HUES48 (cell line): ENCODE data around the gene UPK3BL2.
"Not testable (repeated sequence)": the region's sequence is repeated elsewhere in the genome, so short reads cannot be mapped to it uniquely, and the experiment has no call there.

ENCODE experiments used
- H3K27ac ChIP-seq: one replicate; pipeline ENCODE4 v1.7.0; 2013; ENCODE audit warnings: low read depth, low read length, inconsistent platforms
- H3K27me3 ChIP-seq: 2 replicates; pipeline ENCODE4 v1.6.1; 2013; ENCODE audit warnings: mild to moderate bottlenecking, low read length; ENCODE audit not compliant: control insufficient read depth, insufficient read depth
- H3K36me3 ChIP-seq: 2 replicates; pipeline ENCODE4 v1.6.1; 2013; ENCODE audit warnings: low read length; ENCODE audit not compliant: control insufficient read depth, insufficient read depth
- H3K4me1 ChIP-seq: 2 replicates; pipeline ENCODE4 v1.6.1; 2013; ENCODE audit warnings: mild to moderate bottlenecking, low read length; ENCODE audit not compliant: control insufficient read depth, insufficient read depth
- H3K4me3 ChIP-seq: 2 replicates; pipeline ENCODE4 v1.5.1; 2013; ENCODE audit warnings: mild to moderate bottlenecking, low read depth, low read length
- H3K9ac ChIP-seq: 2 replicates; pipeline ENCODE4 v1.6.1; 2013; ENCODE audit warnings: mild to moderate bottlenecking, low read depth, low read length, moderate library complexity
- H3K9me3 ChIP-seq: 2 replicates; pipeline ENCODE4 v1.6.1; 2013; ENCODE audit warnings: low read length; ENCODE audit not compliant: control insufficient read depth, insufficient read depth

The UPK3BL2 gene

DNA sequence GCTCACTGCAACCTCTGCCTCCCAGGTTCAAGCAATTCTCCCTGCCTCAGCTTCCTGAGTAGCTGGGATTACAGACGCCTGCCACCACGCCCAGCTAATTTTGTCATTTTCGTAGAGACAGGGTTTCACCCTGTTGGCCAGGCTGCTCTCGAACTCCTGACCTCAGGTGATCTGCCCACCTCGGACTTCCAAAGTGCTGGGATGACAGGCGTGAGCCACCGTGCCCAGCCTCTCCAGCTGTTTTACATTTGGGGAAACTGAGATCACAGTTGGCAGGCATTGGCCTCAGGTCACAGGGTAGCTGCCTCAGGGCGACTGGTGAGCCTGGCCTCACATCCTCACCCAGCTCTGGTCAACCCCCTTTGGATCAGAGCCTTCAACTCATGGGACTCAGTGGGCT lies 32.9 kb downstream of the UPK3BL2 start:
- H3K4me3 ChIP-seq, H3K27ac ChIP-seq, H3K9ac ChIP-seq, H3K27me3 ChIP-seq, H3K4me1 ChIP-seq, H3K36me3 ChIP-seq, H3K9me3 ChIP-seq: not testable (repeated sequence)

DNA sequence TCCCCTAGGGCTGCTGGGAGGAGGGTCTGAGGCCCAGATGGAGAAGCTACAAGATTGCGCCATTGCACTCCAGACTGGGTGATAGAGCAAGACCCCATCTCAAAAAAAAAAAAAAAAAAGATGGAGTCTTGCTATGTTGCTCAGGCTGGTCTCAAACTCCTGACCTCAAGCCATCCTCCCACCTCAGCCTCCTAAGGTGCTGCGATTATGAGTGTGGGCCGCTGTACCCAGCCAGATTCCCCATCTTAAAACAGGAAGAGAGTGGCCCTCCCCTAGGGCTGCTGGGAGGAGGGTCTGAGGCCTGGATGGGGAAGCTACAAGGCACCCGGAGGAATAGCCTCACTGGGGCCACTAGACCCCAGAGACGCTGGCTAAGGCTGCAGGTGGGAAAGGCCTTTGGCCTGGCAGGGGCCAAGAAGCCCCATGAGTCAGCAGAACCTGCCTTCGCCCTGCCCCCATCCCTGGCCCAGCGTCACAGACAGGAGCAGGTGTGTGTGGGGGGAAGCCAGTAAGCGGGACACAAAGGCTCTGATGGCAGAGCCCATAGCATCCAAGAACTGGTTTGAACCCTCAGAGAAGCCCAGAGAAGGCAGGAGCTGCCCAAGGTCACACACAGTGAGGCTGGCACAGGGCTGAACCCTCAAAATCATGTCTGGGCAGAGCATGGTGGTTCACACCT lies 35.9 kb downstream of the UPK3BL2 start:
- H3K36me3 ChIP-seq, H3K9me3 ChIP-seq, H3K4me3 ChIP-seq, H3K4me1 ChIP-seq, H3K27me3 ChIP-seq, H3K27ac ChIP-seq, H3K9ac ChIP-seq: not testable (repeated sequence)

DNA sequence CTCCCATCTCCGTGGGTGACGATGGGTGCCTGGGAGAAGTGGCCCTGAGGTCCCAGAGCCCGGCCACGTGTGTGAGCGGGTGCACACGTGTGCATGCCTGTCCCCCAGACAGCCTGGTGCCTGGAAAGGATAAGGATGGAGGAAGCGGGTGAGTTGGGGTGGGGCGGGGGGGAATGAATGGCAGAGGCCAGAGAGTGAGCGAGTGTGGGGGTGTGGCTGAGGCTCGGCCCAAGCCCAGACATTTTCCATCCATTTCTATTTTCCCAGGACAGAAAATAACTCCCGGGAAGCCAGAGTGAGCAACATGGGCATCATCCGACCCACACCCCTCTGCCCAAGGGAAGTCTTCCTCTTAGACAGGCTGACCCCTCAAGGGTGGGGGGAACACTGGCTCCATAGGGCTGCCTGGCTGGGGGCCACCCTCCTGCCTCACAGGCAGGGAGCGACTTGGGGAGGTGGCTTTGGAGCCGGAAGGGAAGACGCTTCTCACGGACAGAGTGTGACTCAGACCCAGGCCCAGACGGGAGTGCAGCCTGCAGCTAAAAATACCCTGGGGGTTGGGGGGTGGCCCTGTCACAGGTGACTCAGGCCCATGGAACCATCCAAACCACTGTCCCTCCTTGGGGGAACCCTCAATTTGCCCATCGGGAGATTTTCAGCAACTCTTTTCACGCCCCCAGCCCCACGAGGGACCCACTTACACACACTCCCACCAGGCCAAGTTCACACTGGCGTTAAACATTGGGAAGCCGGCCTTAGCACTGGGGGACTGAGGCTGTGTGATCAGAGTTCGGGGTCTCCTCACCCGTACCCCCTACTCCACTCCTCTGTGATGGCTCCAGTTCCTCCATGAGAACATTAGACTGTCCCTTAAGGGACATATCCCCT lies 38.0 kb downstream of the UPK3BL2 start:
- H3K4me1 ChIP-seq, H3K9ac ChIP-seq, H3K27ac ChIP-seq, H3K36me3 ChIP-seq, H3K9me3 ChIP-seq, H3K4me3 ChIP-seq, H3K27me3 ChIP-seq: not testable (repeated sequence)

DNA sequence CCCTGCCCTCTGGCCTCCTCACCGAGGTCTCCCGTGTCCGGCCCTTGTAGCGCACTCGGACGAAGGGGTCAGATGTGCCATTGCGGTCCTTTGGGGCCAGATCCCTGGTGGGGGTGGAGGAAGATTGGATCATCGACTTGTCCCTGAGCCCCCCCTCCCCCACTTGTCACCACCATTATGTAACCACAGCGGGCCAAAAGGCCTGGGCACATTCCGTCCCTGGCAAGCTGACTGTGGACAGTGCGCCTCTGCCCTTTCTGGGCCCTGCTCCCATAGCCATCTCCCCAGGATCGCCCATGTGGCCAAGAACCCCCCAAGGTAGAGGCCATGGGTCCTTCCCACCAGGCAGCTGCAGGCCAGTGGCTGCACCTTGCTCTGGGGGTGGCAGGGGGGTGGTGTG lies 40.4 kb downstream of the UPK3BL2 start:
- not testable (repeated sequence) for H3K27me3 ChIP-seq, H3K4me3 ChIP-seq

DNA sequence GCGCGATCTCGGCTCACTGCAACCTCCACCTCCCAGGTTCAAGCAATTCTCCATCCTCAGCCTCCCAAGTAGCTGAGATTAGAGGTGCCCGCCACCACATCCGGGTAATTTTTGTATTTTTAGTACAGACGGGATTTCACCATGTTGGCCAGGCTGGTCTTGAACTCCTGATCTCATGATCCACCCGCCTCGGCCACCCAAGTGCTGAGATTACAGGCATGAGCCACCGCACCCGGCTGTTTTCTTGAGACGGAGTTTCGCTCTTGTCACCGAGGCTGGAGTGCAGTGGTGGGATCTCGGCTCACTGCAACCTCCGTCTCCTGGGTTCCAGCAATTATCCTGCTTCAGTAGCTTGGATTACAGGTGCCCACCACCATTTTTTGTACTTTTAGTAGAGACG lies 45.2 kb downstream of the UPK3BL2 start:
- H3K4me1 ChIP-seq, H3K4me3 ChIP-seq, H3K27me3 ChIP-seq, H3K27ac ChIP-seq, H3K9ac ChIP-seq, H3K9me3 ChIP-seq, H3K36me3 ChIP-seq: not testable (repeated sequence)

More for the DNA sequence above, 40.4 kb downstream of the UPK3BL2 start:
- H3K36me3 ChIP-seq, H3K4me1 ChIP-seq, H3K9ac ChIP-seq, H3K27ac ChIP-seq, H3K9me3 ChIP-seq: not testable (repeated sequence)

DNA sequence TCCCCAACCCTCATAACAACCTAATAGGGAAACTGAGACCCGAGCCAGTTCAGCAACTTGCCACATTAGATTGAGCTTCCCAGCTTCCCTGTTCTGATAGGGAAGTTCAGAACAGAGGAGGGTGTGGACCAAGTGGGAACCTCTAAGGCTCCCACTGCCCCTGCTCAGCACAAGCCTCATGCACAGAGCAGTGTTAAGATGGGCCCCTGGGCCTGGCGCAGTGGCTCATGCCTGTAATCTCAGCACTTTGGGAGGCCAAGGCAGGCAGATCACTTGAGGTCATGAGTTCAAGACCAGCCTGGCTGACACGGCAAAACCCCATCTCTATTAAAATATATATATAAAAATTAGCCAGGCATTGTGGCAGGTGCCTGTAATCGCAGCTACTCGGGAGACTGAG lies 46.2 kb downstream of the UPK3BL2 start:
- not testable (repeated sequence) for H3K27ac ChIP-seq, H3K9ac ChIP-seq, H3K27me3 ChIP-seq, H3K9me3 ChIP-seq, H3K4me3 ChIP-seq, H3K4me1 ChIP-seq, H3K36me3 ChIP-seq

DNA sequence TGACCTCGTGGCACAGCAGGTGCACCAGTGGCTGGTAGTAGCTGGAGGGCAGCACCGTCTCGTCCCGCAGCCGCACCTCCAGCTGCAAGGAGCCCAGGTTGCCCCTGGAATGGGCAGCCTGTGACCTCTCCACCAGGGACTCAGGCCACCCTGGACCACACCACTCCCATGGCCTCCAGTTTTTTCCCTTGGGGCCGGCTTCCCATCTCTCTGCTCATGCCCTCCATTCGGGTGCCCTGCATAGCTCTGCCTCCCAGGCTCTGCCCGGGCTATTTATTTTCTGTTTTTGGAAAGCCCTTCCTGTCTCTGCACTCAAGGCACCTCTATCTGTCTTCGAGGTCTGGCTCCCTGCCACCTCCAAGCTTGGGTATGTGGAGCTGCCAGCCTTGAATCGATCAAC lies 46.6 kb downstream of the UPK3BL2 start:
- H3K4me1 ChIP-seq, H3K27ac ChIP-seq: not testable (repeated sequence)

DNA sequence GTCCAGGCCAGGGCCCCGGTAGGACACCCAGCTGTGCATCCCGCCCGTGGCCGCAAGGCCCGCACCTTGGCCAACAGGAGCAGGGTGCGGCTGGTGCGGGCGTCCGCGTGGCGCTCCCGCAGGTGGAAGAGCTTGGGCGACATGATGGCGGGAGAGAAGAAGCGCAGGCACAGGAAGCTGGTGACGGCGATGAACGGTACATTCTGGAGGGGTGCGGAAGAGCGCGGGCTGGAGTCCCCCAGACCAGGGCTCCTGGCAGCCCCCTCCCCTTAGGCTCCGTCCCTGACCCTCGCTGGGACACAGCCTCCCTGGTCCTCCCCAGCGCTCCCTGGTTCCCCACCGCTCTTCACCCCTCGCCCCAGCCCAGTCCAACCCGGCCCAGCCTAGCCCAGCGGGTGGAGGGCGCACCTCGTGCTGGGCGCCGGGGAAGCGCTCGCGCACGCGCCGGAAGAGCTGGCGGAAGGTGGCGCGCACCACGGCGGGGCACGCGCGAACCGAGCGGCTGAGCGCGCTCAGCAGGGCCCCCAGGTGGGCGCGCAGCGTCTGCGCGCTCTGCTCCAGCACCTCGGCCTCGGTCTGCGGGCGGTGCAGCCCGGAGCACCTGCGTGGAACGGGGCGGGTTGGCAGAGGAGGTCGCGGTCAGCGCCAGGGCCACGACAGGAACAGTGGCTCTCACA lies 48.9 kb downstream of the UPK3BL2 start:
- not testable (repeated sequence) for H3K9me3 ChIP-seq, H3K4me1 ChIP-seq, H3K9ac ChIP-seq, H3K4me3 ChIP-seq, H3K27ac ChIP-seq, H3K36me3 ChIP-seq, H3K27me3 ChIP-seq

More for the DNA sequence above, 46.6 kb downstream of the UPK3BL2 start:
- not testable (repeated sequence) for H3K27me3 ChIP-seq, H3K36me3 ChIP-seq, H3K4me3 ChIP-seq, H3K9me3 ChIP-seq, H3K9ac ChIP-seq

DNA sequence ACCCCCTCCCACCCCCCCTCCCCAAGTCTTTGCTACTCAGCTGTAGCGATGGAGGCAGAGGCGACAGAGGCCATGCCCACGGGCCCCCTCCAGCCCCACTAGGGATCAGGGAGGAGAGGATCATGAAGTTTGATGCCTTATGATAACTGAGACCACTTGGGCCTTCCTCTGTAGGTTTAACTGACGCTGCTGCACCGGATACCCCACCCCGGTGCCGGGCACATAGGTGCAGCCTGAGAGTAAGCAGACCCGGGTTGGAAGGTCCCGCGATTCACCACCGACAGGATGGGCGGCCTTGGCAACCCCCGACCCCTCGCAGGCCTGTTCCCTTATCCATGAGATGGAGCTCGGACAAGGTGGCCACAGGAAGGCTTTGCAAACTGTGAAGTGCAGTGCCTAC lies 49.5 kb downstream of the UPK3BL2 start:
- H3K9me3 ChIP-seq, H3K27me3 ChIP-seq, H3K4me3 ChIP-seq, H3K36me3 ChIP-seq, H3K27ac ChIP-seq, H3K4me1 ChIP-seq, H3K9ac ChIP-seq: not testable (repeated sequence)

DNA sequence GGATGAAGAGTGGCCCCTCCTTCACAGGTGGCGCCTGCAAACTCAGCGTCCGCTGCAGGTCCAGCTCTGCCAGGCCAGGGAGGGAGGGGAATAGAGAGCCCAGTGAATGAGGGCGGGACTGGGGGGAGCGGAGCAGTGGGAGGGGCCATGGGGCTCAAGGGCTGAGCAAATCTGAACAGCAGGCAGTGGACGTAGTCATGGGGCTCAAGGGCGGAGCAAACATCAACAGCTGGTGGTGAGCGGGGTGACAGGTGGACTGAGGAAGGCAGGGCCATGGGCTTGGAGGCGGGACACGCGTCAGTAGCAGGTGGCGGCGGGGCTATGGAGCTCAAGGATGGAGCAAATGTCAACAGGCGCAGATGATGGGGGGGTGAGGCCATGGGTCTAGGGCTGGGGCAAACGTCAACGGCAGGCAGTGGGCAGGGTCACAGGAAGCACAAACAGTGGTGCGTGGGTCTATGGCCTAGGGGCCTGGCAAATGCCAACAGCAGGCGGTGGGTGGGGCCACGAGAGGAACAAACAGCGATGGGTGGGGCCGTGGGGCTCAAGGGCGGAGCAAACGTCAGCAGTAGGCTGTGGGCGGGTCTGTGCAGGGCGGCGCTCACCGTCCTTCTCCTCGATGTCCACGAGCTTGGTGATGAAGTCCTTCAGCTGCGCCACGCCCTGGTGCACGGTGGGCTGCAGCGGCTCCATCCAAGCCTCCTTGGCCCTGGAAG lies 50.1 kb downstream of the UPK3BL2 start:
- H3K4me3 ChIP-seq, H3K9me3 ChIP-seq, H3K4me1 ChIP-seq, H3K9ac ChIP-seq, H3K27ac ChIP-seq, H3K36me3 ChIP-seq, H3K27me3 ChIP-seq: not testable (repeated sequence)
